ENCODE data around the gene TMEM108. TPM values are rescaled to one million over a fixed set of nuclear protein-coding genes. Genes with fewer than 3 reads are reported as not detected.

TMEM108 gene
- total and polyA plus RNA-seq, 12 donors = 0.40 to 4.0 (median 1.5) TPM

- H3K27me3 ChIP-seq = peaks cover 0 to 22% (median 13%) of the 10 kb centered on the region in 7 donors
- H3K9me3 ChIP-seq = no peaks in the 10 kb centered on the region
- intact Hi-C loops (cut with DNase I) = loop anchor here in 1 of 10 donors (5.0 kb wide), 1 partner anchor 702 kb away; no protein-coding TSS in a partner anchor
- H3K27ac ChIP-seq = no peak overlapping the region
- no peaks in the 10 kb centered on the region for H3K4me1 ChIP-seq
- TF ChIP-seq CTCF (IDR thresholded peaks at IDR 0.05) = no peak
- no peaks in the 10 kb centered on the region for H3K36me3 ChIP-seq
- ATAC-seq = no peak
- no peak overlapping the region for H3K4me3 ChIP-seq
- no peak for DNase-seq
These were observed 390.9 kb downstream of the TMEM108 start for GRCh38 chr3:133429063-133429462.

GRCh38 chr3:133439563-133439962 is 401.4 kb downstream of the TMEM108 start:
- 93 to 95% methylated on average over 2 of the region's 2 CpGs for WGBS, 2 donors
- Histone ChIP-seq H3K4me3 (no peak overlapping the region), H3K27me3 (no peaks in the 10 kb centered on the region), H3K27ac (no peak overlapping the region), H3K36me3 (no peaks in the 10 kb centered on the region), H3K9me3 (no peaks in the 10 kb centered on the region), H3K4me1 (peaks cover 0 to 8% (median 0%) of the 10 kb centered on the region in 9 donors)
- ATAC-seq (no peak), DNase-seq (no peak)
- intact Hi-C loops (cut with DNase I) = no loop called here
- no peak for TF ChIP-seq CTCF (IDR thresholded peaks at IDR 0.05)

- Histone ChIP-seq H3K27me3 (no peaks in the 10 kb centered on the region), H3K4me3 (no peak overlapping the region), H3K27ac (no peak overlapping the region), H3K36me3 (no peaks in the 10 kb centered on the region), H3K9me3 (no peaks in the 10 kb centered on the region), H3K4me1 (peaks cover 0 to 8% (median 0%) of the 10 kb centered on the region in 9 donors)
- intact Hi-C loops (cut with DNase I) = no loop called here
- 78 to 79% methylated on average over 2 of the region's 2 CpGs for WGBS, 2 donors
- TF ChIP-seq CTCF (IDR thresholded peaks at IDR 0.05) = no peak
- ATAC-seq = peak in 2 of 8 donors; percentile 50 to 58
- DNase-seq = no peak
These were observed 402.5 kb downstream of the TMEM108 start for GRCh38 chr3:133440652-133441051.

GRCh38 chr3:133441867-133442270 is 403.7 kb downstream of the TMEM108 start:
- Histone ChIP-seq H3K36me3 (no peaks in the 10 kb centered on the region), H3K4me3 (peak overlapping the region in 1 of 10 donors; percentile 17), H3K9me3 (no peaks in the 10 kb centered on the region), H3K27me3 (no peaks in the 10 kb centered on the region), H3K27ac (peak overlapping the region in 1 of 10 donors; percentile 62), H3K4me1 (peaks cover 0 to 8% (median 0%) of the 10 kb centered on the region in 9 donors)
- 59 to 70% methylated on average over 3 of the region's 3 CpGs for WGBS, 2 donors
- no peak for TF ChIP-seq CTCF (IDR thresholded peaks at IDR 0.05)
- ATAC-seq (no peak), DNase-seq (no peak)
- intact Hi-C loops (cut with DNase I) = no loop called here
